AG09319 (cell line): Measurements from ENCODE around the gene TNNT1.

Experiments used
- DNase-seq: peaks from one replicate; pipeline ENCODE4 v3.0.0-alpha.2; 2010; ENCODE audit warnings: low read depth; ENCODE audit errors: extremely low read depth
- CTCF ChIP-seq: IDR thresholded peaks from 2 replicates; pipeline ENCODE4 v1.5.1; 2011; ENCODE audit warnings: low read depth, mild to moderate bottlenecking, inconsistent platforms, low read length, moderate library complexity

The TNNT1 gene

GRCh38 chr19:55166530-55167268 is 17.7 kb upstream of the TNNT1 start, which contains the start of gene DNAAF3:
DNAAF3 (minus strand) TSS chr19:55166613; CDS start chr19:55166413, 200 bp downstream.
- peak; percentile 91 for DNase-seq
- no peak for TF ChIP-seq CTCF

GRCh38 chr19:55165952-55166529 is 17.0 kb upstream of the TNNT1 start:
- no peak for DNase-seq
- TF ChIP-seq CTCF, result peak; percentile 61

- no peak for TF ChIP-seq CTCF
- no peak for DNase-seq
Measured at GRCh38 chr19:55161571-55162322, 12.7 kb upstream of the TNNT1 start.

GRCh38 chr19:55160986-55161365 is 12.0 kb upstream of the TNNT1 start:
- TF ChIP-seq CTCF, result no peak
- DNase-seq, result no peak

GRCh38 chr19:55160128-55160985 is 11.4 kb upstream of the TNNT1 start:
- no peak for DNase-seq
- TF ChIP-seq CTCF, result peak; percentile 61

GRCh38 chr19:55158848-55159749 is 10.1 kb upstream of the TNNT1 start:
- no peak for DNase-seq
- no peak for TF ChIP-seq CTCF
